GM12801 (cell line): ENCODE data around the gene ITSN1.

Source experiments
- TF ChIP-seq, protein P1 (sequence below): IDR thresholded peaks from one replicate; pipeline ENCODE4 v1.5.1; 2011; ENCODE audit warnings: control low read depth; ENCODE audit not compliant: insufficient read length; ENCODE audit errors: extremely low read depth

The ITSN1 gene

DNA sequence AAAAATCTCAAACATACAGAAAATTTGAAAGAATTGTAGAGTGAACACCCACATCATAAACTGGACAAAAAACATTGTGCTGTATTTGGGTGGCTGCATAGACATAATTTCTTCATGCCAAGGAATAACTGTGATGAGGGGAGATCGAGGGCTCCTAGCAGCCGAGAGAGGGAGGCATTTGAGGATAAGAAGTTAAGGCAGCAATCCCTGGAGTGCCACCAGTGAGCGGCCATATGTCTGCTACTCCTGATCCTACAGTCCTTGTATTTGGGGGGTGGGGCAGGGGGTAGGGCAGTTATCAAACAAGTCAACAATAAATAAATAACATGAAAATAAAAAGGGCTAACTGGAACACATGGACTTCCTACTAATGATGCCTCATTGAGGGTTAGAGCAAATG, 218.8 kb downstream of the ITSN1 start:
- TF ChIP-seq, protein P1, sequence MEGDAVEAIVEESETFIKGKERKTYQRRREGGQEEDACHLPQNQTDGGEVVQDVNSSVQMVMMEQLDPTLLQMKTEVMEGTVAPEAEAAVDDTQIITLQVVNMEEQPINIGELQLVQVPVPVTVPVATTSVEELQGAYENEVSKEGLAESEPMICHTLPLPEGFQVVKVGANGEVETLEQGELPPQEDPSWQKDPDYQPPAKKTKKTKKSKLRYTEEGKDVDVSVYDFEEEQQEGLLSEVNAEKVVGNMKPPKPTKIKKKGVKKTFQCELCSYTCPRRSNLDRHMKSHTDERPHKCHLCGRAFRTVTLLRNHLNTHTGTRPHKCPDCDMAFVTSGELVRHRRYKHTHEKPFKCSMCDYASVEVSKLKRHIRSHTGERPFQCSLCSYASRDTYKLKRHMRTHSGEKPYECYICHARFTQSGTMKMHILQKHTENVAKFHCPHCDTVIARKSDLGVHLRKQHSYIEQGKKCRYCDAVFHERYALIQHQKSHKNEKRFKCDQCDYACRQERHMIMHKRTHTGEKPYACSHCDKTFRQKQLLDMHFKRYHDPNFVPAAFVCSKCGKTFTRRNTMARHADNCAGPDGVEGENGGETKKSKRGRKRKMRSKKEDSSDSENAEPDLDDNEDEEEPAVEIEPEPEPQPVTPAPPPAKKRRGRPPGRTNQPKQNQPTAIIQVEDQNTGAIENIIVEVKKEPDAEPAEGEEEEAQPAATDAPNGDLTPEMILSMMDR = no peak

DNA sequence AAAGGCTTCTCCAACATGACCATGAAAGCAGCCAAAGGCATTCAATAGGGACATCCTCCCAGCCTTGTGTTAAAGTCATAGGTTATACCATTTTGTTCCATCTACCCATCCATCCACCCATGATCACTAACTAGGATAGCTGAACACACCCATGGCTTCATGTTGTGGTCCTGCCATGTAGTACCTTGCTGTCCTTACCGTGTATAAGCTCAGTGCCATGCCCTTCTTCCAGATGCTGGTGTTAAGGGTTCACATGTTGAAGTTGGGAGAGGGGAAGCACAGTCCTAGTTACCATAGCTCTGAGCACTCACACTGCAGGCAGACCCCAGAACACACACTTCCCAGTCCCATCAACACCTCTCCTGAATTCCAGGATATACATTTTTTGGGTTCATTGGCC, 221.8 kb downstream of the ITSN1 start:
- TF ChIP-seq, protein P1 = no peak

DNA sequence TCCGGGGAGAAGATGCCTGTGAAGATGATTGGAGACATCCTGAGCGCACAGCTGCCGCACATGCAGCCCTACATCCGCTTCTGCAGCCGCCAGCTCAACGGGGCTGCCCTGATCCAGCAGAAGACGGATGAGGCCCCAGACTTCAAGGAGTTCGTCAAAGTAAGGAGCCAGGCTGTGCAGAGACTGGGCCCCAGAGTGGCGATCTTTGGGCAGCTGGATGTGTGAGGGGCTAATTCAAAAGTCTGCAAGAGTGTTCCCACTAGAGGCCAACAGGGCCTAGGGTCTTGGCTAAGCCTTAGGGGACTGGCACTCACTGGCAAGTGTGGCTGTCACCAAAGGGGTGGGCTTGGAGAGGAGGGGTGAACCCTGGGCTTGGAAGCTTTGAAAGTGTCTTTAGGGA, 222.9 kb downstream of the ITSN1 start:
- TF ChIP-seq, protein P1 = no peak

DNA sequence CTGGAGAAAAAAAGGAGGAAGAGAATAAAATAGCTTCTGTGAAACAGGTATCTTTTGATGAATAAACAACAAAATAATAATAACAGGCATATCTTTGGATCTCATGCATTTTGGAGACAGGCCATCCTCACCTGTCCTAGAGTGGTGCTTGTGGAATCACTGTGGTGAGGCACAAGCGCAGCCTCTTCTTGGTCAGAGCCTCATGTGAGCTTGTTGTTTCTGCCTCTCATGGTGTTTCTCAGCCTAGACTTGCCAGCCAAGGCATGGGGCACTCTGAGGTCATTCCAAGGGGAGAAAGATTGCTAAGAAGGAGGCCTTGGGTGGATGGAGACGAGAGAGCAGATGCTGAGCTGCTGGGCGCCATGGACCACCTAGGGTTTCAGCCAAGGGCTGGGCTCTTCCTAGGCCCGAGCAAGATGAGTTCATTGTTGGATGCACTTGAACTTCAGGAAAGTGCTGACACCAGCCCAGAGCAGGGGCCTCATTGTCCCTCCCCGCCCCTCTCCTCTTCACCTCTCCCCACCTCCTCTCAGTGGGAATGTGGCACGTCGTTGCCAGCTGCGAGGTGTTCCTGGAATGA, 223.8 kb downstream of the ITSN1 start:
- TF ChIP-seq, protein P1 = no peak

DNA sequence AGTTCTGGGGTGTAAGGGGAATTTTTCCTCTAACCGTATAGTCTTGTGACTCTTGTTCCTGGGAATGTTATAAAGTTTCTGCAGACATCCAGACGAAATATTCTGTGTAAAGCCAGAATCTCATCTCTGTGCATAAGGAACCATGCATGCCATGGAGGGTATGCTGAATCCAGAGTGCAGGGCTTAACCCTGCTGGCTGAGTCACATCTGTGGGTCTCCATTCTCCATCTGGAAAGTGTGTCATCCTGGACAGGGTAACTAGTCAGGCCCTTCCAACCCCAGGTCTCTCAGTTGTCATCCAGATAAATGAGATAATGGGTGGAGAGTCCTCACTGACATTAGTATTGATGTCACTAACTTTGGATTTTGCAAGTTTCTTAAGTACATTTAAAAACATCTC, 224.5 kb downstream of the ITSN1 start:
- TF ChIP-seq, protein P1 = no peak

DNA sequence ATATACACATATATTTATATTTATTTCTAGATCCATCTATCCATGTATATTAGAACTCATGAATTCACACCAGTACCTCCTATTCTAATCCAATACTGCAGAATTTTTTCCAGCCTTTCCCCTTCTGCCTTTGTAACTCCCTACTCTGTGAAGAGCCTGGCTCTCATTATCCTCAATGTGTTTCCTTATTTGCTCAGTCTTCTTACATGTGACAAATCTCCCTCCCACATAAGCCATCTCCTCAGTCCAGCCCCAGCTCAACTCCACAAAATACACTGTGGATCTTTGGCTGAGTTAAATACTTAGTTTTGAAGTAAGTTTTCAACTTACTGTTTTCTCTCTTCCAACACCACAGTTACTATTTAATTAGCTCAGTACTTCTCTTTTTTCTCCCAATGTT, 227.6 kb downstream of the ITSN1 start:
- TF ChIP-seq, protein P1 = no peak

DNA sequence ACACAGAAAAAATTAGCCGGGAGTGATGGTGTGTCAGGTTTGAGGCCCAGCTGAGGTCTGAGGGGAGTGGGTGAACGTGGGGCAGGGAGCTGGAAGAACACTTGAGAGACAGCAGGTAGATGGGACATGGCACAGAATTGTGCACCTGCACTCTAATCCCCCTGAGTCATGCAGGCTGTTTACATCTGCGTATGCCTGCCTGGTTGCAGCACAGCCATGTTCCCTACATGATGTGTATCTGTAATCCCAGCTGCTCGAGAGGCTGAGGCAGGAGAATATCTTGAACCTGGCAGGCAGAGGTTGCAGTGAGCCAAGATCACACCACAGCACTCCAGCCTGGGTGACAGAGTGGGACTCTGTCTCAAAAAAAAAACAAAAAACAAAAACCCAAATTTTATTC, 228.5 kb downstream of the ITSN1 start:
- TF ChIP-seq, protein P1 = no peak
